GM12872 (cell line): ENCODE measurements around the gene SF3B6.

Experiments used
- TF ChIP-seq, protein P1 (sequence below): IDR thresholded peaks from 3 replicates; pipeline ENCODE4 v1.5.1; 2011; ENCODE audit warnings: low read depth, mild to moderate bottlenecking, low read length, moderate library complexity; ENCODE audit not compliant: insufficient read depth

The SF3B6 gene

DNA sequence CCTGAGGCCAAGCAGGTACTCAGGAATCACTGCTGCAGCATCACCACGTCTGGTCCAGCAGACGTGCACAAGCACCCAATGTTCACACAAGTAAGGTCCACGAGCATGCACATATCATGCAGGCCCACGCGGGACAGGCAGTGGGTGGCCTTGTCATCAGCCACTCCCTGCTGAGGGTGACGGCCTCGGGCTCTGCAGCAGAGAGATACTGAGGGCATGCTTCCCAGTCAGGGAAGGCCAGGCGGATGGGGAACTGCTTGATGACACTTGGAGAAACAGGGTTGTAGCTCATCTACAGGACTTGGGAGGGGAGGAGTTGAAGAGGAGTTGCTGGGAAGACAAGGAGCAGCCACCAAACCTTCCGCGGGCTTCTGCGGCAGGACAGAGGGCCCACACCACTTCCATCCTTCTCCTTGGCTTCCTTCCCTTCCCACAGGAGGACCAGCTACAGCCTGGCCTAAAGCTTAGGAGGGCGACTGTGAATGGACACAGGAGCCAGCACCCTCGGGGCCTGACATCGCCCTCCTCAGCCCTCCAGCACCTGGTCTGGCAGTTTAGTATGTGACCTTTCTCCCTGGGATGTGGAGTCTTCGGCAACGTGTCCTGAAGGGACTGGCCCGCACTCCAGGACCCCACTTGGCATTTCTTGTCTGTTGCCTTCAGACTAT lies 51.0 kb downstream of the SF3B6 start:
- TF ChIP-seq, protein P1, sequence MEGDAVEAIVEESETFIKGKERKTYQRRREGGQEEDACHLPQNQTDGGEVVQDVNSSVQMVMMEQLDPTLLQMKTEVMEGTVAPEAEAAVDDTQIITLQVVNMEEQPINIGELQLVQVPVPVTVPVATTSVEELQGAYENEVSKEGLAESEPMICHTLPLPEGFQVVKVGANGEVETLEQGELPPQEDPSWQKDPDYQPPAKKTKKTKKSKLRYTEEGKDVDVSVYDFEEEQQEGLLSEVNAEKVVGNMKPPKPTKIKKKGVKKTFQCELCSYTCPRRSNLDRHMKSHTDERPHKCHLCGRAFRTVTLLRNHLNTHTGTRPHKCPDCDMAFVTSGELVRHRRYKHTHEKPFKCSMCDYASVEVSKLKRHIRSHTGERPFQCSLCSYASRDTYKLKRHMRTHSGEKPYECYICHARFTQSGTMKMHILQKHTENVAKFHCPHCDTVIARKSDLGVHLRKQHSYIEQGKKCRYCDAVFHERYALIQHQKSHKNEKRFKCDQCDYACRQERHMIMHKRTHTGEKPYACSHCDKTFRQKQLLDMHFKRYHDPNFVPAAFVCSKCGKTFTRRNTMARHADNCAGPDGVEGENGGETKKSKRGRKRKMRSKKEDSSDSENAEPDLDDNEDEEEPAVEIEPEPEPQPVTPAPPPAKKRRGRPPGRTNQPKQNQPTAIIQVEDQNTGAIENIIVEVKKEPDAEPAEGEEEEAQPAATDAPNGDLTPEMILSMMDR: no peak

DNA sequence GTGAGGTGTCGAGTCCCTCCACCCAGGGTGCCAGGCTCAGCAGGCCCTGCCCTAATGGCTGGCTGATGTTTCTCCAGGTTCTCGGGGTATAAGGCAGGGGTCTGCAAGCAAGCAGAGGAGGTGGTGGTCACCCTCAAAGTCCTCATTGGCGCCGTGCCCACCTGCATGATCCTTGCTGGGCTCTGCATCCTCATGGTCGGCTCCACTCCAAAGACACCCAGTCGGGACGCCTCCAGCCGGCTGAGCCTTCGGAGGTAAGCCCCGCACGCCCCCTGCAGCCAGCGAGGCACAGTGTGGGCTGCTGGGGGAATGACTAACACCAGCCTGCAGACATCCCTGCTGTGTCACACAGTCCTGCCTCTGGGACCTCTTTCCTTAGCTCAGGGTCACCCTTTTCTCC lies 52.1 kb downstream of the SF3B6 start:
- TF ChIP-seq, protein P1: no peak

DNA sequence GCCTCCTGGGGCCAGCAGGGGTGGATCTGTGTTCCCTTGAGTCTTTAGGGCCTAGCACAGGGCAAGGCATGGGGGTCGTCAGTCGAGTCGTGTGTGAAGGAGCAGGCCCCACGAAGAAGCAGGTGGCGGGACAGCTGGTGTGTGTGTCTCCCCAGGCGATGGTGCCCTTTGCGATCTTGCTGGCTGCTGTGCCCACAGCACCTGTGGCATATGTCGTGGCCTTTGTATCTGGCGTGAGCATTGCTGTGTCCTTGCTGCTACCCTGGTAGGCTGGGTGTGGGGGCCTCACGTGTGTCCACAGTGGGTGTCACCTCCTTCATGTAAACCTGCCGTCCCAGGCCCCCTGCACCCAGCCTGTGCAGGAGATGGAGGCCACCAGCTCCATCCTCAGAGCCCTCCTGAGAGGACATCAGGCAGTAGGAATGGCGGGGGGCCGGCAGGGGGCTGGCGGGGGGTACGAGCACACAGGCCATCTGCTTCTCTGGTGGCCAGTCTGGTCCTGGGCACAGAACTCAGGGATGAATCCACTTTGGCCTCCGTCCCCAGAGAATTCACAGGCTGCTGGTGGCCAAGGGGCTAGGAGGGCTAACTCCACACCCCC lies 53.1 kb downstream of the SF3B6 start:
- TF ChIP-seq, protein P1: no peak

DNA sequence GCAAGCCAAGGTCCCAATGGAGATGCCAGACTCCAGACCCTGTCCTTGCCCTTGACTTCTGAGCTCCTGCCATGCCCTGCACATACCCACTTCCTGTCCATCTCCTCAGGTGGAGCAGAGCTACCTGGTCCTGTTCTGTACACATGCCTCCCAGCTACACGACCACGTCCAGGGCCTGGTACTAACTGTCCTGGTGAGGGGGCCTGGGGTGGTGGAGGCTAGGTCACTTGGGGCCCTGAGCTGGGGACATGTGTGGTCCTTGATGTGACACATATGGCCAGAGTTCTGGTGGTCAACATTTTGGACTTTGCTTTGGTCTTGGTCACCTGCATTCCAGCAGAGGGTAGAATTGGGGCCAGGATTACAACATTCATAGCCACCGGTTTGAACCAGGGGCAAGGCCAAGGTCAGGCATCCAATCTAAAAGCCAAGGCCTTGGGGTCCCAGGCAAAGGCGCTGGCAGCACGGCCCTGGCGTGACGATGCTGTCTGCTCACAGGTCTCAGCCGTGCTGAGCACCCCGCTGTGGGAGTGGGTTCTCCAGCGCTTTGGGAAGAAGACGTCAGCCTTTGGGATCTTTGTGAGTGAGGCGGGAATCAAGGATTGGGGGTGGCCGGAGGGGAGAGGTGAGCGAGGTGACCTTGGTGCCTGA lies 53.7 kb downstream of the SF3B6 start:
- TF ChIP-seq, protein P1: no peak

DNA sequence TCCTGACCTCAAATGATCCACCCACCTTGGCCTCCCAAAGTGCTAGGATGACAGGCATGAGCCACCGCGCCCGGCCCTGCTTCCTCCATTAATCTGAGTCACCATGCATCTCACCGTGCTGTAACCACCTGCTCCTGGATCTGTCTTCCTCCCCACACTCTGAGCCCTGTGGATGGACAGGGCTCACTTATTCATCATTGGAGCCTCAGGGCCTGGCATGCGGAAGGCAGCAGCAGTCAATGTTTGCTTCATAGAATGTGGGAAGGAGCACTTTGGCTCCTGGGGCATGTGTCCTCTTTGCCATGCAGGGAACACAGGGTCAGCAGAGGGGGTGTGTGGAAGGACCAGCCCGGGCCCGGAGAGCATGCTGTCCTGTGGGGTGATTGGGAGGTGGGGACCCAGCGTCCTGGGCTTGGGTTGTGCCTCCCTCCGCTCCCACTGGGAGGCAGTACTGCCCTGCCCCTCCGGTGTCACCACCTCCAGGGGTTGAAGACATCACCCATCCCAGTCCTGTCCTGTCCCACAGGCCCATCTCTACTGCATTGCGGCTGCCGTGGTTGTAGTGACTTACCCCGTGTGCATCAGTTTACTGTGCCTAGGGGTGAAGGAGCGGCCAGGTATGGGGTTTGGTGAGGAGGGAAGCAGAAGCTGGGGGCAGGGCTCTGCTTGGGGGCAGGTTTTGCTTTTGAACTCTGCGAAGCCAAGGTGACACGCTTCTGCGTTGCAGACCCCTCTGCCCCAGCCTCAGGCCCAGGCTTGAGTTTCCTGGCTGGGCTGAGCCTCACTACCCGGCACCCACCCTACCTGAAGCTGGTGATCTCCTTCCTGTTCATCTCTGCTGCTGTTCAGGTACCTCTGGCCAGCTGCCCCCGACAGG lies 54.8 kb downstream of the SF3B6 start:
- TF ChIP-seq, protein P1: peak; percentile 66

DNA sequence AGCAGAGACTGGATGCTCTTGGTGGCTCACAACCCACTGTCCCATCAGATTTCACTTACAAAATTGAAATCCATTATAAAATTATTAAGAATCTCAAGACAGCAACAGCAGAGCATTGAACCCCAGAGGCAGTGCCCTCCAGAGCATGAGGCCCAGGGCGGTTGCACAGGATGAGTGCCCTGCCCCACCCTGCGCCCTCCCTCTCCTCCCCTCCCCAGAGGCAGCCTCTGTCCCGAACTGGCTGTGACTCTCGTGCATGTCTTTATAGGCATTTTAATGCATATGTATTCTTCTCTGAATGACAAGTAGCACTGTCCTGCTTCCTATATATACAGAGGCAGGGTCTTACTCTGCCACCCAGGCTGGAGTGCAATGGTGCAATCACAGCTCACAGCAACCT lies 55.9 kb downstream of the SF3B6 start:
- TF ChIP-seq, protein P1: no peak

DNA sequence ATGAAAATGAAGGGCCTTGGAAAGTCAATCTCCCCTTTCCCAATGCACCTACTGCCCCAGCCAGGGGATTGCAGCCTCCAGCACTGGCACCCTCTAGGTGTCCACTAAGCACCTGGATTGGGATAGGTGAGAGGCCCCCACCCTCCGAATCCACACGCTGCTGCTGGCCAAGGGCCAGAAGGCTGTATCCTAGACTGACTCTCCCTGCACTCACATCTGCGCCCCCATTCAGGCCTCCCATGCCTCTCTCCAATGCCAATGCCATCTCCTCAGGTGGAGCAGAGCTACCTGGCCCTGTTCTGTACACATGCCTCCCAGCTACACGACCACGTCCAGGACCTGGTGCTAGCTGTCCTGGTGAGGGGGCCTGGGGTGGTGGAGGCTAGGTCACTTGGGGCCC lies 56.4 kb downstream of the SF3B6 start:
- TF ChIP-seq, protein P1: no peak
